Adipocyte (in vitro differentiated cells): Measurements from ENCODE around the gene TMEM161A.
"Not testable (repeated sequence)": the region's sequence is repeated elsewhere in the genome, so short reads cannot be mapped to it uniquely, and the experiment has no call there.

ENCODE experiments used
- DNase-seq: peaks from one replicate; pipeline ENCODE4 v3.0.0-alpha.2; 2015; ENCODE audit warnings: low read depth
- H3K27me3 ChIP-seq: replicated peaks from 2 replicates; pipeline ENCODE4 v1.7.0; 2013; ENCODE audit warnings: mild to moderate bottlenecking, low read length, moderate library complexity; ENCODE audit not compliant: control insufficient read depth, insufficient read depth
- H3K36me3 ChIP-seq: 2 replicates; pipeline ENCODE4 v1.7.0; 2013; ENCODE audit warnings: low read length, mild to moderate bottlenecking, moderate library complexity; ENCODE audit not compliant: control insufficient read depth, insufficient read depth, severe bottlenecking
- H3K4me1 ChIP-seq: 2 replicates; pipeline ENCODE4 v1.7.0; 2013; ENCODE audit warnings: mild to moderate bottlenecking, low read length, moderate library complexity; ENCODE audit not compliant: control insufficient read depth, insufficient read depth
- H3K4me3 ChIP-seq: 2 replicates; pipeline ENCODE4 v1.7.0; 2013; ENCODE audit warnings: mild to moderate bottlenecking, low read length, moderate library complexity
- H3K9ac ChIP-seq: 2 replicates; pipeline ENCODE4 v1.7.0; 2013; ENCODE audit warnings: mild to moderate bottlenecking, low read length, moderate library complexity
- H3K9me3 ChIP-seq: 2 replicates; pipeline ENCODE4 v1.7.0; 2013; ENCODE audit warnings: mild to moderate bottlenecking, low read length, moderate library complexity; ENCODE audit not compliant: control insufficient read depth

TMEM161A gene

GRCh38 chr19:19152668-19153384, 14.5 kb upstream of the TMEM161A start:
- Histone ChIP-seq H3K4me1 (no peaks in the 10 kb centered on the region), H3K36me3 (no peaks in the 10 kb centered on the region), H3K9ac (no peak overlapping the region), H3K9me3 (no peaks in the 10 kb centered on the region), H3K4me3 (no peak overlapping the region), H3K27me3 (no peaks in the 10 kb centered on the region)
- no peak for DNase-seq

- Histone ChIP-seq H3K27me3 (no peaks in the 10 kb centered on the region), H3K4me3 (no peak overlapping the region), H3K9me3 (no peaks in the 10 kb centered on the region), H3K9ac (no peak overlapping the region), H3K36me3 (peaks cover 4% of the 10 kb centered on the region), H3K4me1 (no peaks in the 10 kb centered on the region)
- DNase-seq, result no peak
Measured at GRCh38 chr19:19151418-19151817, 13.1 kb upstream of the TMEM161A start.

GRCh38 chr19:19149435-19149834, 11.2 kb upstream of the TMEM161A start:
- H3K36me3 ChIP-seq, result peaks cover 4% of the 10 kb centered on the region
- H3K27me3 ChIP-seq, result no peaks in the 10 kb centered on the region
- H3K9me3 ChIP-seq, result no peaks in the 10 kb centered on the region

GRCh38 chr19:19148504-19148903, 10.2 kb upstream of the TMEM161A start:
- not testable (repeated sequence) for H3K4me3 ChIP-seq, H3K36me3 ChIP-seq, H3K4me1 ChIP-seq, H3K9ac ChIP-seq, H3K9me3 ChIP-seq, DNase-seq, H3K27me3 ChIP-seq

More at GRCh38 chr19:19149435-19149834, 11.2 kb upstream of the TMEM161A start:
- Histone ChIP-seq H3K9ac (no peak overlapping the region), H3K4me3 (no peak overlapping the region), H3K4me1 (no peaks in the 10 kb centered on the region)
- peak; percentile 14 for DNase-seq

GRCh38 chr19:19147344-19147743, 9.1 kb upstream of the TMEM161A start:
- Histone ChIP-seq H3K36me3 (peaks cover 4% of the 10 kb centered on the region), H3K9me3 (no peaks in the 10 kb centered on the region), H3K4me3 (no peak overlapping the region), H3K9ac (no peak overlapping the region), H3K4me1 (no peaks in the 10 kb centered on the region), H3K27me3 (no peaks in the 10 kb centered on the region)
- DNase-seq, result no peak

- H3K4me3 ChIP-seq, result no peak overlapping the region
- no peak for DNase-seq
- H3K36me3 ChIP-seq, result peaks cover 4% of the 10 kb centered on the region
Measured at GRCh38 chr19:19146865-19147264, 8.6 kb upstream of the TMEM161A start.

GRCh38 chr19:19145684-19146608, 7.7 kb upstream of the TMEM161A start:
- no peak overlapping the region for H3K4me3 ChIP-seq
- H3K36me3 ChIP-seq, result peaks cover 4% of the 10 kb centered on the region
- no peaks in the 10 kb centered on the region for H3K27me3 ChIP-seq
- no peak overlapping the region for H3K9ac ChIP-seq
- DNase-seq, result peak; percentile 84
- H3K4me1 ChIP-seq, result no peaks in the 10 kb centered on the region
- no peaks in the 10 kb centered on the region for H3K9me3 ChIP-seq

More at GRCh38 chr19:19146865-19147264, 8.6 kb upstream of the TMEM161A start:
- Histone ChIP-seq H3K9me3 (no peaks in the 10 kb centered on the region), H3K9ac (no peak overlapping the region), H3K27me3 (no peaks in the 10 kb centered on the region), H3K4me1 (no peaks in the 10 kb centered on the region)

GRCh38 chr19:19145281-19145680, 7.0 kb upstream of the TMEM161A start:
- no peaks in the 10 kb centered on the region for H3K27me3 ChIP-seq
- no peak overlapping the region for H3K4me3 ChIP-seq
- DNase-seq, result no peak
- H3K9me3 ChIP-seq, result no peaks in the 10 kb centered on the region
- H3K4me1 ChIP-seq, result no peaks in the 10 kb centered on the region
- H3K36me3 ChIP-seq, result peaks cover 4% of the 10 kb centered on the region
- no peak overlapping the region for H3K9ac ChIP-seq

- Histone ChIP-seq H3K4me1 (peaks cover 4% of the 10 kb centered on the region), H3K36me3 (peaks cover 4% of the 10 kb centered on the region), H3K9me3 (no peaks in the 10 kb centered on the region), H3K27me3 (no peaks in the 10 kb centered on the region), H3K9ac (no peak overlapping the region), H3K4me3 (no peak overlapping the region)
- no peak for DNase-seq
Measured at GRCh38 chr19:19142347-19142746, 4.1 kb upstream of the TMEM161A start.

- no peak overlapping the region for H3K4me3 ChIP-seq
- H3K9ac ChIP-seq, result no peak overlapping the region
- H3K27me3 ChIP-seq, result no peaks in the 10 kb centered on the region
- DNase-seq, result no peak
- H3K9me3 ChIP-seq, result no peaks in the 10 kb centered on the region
- H3K36me3 ChIP-seq, result no peaks in the 10 kb centered on the region
- H3K4me1 ChIP-seq, result peaks cover 6% of the 10 kb centered on the region
Measured at GRCh38 chr19:19140476-19140875, 2.2 kb upstream of the TMEM161A start.

- H3K9ac ChIP-seq, result no peak overlapping the region
- no peaks in the 10 kb centered on the region for H3K27me3 ChIP-seq
- no peak overlapping the region for H3K4me3 ChIP-seq
- H3K9me3 ChIP-seq, result no peaks in the 10 kb centered on the region
- H3K36me3 ChIP-seq, result no peaks in the 10 kb centered on the region
- no peak for DNase-seq
- H3K4me1 ChIP-seq, result peaks cover 6% of the 10 kb centered on the region
Measured at GRCh38 chr19:19139876-19140229, 1.6 kb upstream of the TMEM161A start.
